GM21825 (cell line): ENCODE data around the gene INSIG2.

Experiments
- ATAC-seq: cut with Tn5 transposase; IDR thresholded peaks from one replicate; pipeline ENCODE4 v1.9.1; 2021; ENCODE audit warnings: mild to moderate bottlenecking, moderate library complexity; ENCODE audit not compliant: unreplicated experiment

The INSIG2 gene

DNA sequence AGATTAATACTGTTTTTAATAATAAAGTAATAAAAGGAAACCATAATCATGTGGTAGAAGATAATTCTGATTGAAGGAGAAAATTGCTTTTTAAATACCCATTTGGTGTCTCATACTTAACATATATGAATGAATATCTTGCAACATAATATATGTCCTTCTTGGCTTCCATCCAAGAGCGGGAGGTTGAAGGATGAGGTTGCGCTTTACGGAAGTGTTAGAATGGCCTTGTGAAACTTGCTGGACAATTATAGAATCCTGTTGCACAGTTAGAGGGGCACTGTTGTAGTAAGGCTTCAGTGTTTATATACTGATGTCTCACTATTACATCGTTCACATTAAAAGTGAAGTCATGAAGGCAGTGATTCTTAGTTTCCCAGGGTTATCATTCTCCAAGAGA lies 9.4 kb downstream of the INSIG2 start:
- ATAC-seq: no peak

DNA sequence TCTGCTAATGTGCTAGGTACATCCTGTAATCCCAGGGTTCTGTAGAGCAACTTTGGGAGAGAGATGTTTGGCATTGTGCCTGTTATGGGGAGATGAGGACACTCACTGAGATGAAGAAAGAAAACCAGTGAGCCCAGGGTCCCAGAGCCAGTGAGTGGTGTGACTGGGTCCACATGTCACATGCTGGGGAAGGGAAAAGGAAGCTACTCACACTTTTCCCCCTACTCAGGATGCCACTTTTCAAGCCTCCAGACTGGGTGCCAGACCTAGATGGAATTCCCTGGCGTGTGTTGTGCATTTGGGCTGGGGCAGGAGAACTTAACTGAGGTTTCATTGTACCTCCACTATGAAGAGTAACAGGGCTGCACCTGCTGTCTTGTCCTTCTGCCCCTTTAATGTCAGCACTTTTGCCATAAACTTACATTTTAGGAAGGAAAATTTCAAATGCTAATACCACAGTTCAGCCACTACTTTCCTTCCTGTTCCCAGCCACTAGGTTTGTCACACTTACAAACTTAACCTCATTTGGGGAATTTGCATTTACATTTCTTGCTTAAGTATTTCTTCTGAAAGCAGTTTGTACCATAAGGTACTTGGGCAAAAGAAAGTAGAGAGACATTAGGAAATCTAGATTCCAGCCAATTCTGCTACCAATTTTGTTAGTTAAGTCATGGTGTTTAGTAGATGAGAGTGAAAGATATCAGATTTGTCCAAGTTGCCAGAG lies 10.2 kb downstream of the INSIG2 start:
- no peak for ATAC-seq

GRCh38 chr2:118102433-118103082 lies 14.3 kb downstream of the INSIG2 start:
- ATAC-seq: no peak

DNA sequence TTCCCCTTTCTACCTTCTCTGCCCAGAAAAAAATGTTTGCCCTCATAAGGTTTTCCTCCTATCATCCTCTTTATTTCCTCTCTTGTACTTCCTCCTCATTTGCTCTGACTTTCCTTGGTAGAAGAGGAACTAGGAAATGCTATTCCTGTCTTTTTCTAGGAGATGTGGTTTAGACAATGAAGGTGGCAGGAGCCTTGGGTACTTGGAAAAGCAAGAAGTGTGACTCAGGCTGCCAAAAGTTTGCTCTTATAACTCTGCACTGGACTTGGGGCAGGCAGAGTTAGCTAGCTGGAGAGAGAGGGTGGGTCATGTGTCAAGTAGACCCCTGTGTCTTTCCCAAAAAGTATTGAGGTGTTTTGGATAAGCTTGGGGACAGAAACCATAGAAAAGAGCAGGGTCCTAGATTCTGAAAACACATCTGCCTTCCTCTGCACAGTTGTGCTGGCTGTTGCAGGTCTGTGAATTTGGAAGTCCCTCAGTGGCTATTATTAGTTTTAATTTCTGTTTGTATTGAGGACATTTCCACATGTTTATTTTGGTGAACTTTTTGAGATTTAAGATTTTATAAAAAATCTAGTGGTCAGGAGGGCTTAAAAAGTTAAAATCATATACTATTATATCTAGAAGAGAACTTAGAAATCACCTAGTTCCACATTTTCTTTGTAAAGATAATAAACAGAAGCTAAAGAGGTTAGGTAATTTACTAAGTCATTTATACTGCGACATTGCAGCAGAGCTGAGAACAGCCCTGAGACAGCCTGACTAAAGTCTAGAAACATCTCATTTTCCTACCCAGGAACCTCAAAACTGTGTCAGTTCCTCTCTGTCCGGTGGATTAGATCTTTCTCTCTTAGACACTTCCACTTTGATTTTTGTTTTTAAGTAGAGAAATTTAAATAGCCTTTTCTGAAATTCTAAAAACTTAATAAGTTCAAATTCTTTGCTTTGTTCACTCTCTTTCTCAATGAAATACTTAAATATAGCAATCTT lies 16.0 kb downstream of the INSIG2 start:
- ATAC-seq: peak; percentile 97

- no peak for ATAC-seq
Measured at GRCh38 chr2:118105497-118105896, 17.2 kb downstream of the INSIG2 start.

GRCh38 chr2:118106926-118107325 lies 18.7 kb downstream of the INSIG2 start:
- no peak for ATAC-seq

GRCh38 chr2:118110310-118110709 lies 22.0 kb downstream of the INSIG2 start:
- no peak for ATAC-seq

GRCh38 chr2:118110991-118111390 lies 22.7 kb downstream of the INSIG2 start:
- no peak for ATAC-seq

DNA sequence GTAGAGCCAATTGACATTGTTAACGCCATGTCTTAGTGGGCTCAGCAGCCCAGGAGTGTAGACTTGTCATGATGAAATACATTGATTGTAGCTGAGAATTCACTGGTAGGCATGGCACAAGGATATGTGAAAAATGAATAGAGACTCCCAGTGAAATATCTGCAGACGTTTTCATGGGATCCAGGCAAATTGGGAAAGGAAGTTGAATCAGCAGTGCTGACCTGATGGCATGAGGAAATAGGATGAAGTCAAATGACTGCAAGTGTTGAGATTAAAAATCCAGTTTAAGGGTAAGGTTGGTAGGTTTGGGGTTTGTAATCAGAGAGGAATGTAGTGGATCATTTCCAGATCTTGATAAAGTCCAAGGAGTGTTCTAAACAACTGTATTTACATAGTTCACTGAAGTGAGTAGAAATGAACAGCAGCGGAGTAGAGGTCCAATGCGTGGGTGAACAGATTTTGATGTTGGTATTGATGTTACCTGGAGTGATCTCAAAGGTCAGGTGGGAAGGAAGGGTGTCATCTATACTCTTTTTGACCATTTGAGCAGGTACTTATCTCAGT lies 24.6 kb downstream of the INSIG2 start:
- no peak for ATAC-seq

GRCh38 chr2:118114863-118115262 lies 26.6 kb downstream of the INSIG2 start:
- no peak for ATAC-seq

- no peak for ATAC-seq
Measured at GRCh38 chr2:118115761-118116160, 27.5 kb downstream of the INSIG2 start.

GRCh38 chr2:118118479-118118878 lies 30.2 kb downstream of the INSIG2 start:
- no peak for ATAC-seq

DNA sequence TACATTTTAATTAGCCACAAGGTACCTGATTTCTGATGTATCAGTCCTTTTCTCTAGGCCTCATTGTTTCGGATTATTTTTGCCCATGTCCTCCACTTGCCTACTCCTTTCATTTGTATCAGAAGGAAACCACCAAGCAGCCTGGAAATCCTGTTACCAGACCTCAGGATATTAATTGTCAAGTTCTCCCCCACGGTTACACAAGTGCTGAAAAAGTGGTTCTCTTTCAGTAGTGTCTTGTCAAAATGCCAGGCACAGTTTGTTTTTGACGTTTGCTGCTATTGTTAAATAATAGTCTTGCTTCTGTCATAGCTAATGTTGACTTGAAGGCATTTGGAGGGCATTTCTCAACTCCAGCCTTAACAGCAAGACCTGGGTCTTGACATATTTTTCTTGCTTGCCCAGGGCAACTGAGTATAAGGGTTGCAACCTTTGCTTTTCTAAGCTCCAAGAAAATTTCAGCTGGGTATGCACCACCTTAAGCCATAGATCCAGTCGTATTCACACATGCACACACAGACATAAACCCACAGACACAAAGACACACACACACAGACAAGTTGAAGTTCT lies 31.0 kb downstream of the INSIG2 start:
- no peak for ATAC-seq

DNA sequence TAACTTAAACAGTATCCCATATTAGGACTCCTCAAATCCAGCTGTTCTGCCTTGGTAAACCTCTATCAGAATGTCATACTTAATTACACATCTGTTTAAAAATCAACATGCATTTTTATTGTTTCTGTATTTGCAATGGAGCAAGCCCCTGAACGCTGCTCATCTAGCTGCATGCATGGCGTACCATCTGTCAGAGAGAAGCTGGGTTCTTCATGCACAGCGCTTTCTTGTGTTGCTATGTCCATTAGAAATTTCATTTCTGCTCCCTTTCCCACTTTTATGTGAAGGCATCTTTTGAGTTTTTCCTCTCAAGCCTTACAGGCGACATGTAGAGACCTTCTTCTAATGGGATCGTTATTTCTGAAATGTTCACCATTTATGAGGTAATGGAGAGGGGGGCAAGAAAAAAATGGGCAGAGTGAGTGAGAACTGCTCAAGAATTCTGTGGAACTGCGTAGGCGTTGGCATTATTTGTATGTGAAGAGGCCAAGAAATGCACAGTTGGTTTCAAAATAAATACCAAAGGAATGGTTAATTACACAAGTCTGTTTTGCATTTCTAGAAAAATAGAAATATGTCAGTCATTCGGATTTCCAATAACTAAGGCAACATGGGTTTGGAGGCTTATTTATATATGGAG lies 31.6 kb downstream of the INSIG2 start:
- no peak for ATAC-seq

DNA sequence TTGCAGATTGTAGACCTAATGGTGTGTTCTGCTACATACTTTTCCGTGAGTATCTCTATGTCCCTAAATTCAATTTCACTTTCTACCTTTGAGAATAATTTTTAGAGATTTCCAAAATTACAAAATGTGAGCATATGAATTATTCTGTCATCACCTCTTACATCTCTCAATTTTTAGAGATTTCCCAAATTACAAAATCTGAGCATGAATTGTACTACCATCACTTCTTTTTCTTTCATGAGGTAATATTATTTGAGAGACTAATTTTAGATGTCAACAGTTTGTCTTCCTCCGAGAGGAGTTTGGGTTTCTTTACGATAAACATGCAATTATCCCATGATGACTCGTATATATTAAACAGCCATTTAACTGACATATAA lies 32.1 kb downstream of the INSIG2 start:
- no peak for ATAC-seq

- ATAC-seq: no peak
Measured at GRCh38 chr2:118121101-118121500, 32.8 kb downstream of the INSIG2 start.

DNA sequence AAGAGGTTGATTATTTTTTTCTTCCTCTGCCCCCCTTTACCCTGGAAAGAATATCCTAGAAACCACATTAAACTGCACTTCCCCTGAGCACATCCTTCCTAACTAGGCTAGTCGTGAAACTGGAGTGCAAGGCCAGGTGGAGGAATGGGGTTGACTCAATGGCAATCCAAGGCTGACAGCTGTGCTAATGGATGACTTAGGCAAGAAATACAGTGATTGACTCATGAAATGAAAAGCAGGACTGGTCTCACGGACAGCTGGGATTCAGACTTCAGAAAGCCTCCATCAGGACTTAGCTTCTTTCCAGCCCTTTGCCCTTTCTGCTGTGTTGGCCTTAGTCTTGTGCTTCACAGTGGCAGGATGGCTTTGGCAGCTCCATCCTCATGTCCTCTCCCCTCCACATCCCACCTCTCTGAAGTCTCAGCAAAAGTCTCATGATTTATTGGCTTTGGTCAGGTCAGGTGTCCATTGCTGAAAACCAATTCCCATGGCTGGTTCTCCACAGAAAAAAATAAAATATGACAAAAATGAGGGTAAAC lies 33.8 kb downstream of the INSIG2 start:
- ATAC-seq: no peak

DNA sequence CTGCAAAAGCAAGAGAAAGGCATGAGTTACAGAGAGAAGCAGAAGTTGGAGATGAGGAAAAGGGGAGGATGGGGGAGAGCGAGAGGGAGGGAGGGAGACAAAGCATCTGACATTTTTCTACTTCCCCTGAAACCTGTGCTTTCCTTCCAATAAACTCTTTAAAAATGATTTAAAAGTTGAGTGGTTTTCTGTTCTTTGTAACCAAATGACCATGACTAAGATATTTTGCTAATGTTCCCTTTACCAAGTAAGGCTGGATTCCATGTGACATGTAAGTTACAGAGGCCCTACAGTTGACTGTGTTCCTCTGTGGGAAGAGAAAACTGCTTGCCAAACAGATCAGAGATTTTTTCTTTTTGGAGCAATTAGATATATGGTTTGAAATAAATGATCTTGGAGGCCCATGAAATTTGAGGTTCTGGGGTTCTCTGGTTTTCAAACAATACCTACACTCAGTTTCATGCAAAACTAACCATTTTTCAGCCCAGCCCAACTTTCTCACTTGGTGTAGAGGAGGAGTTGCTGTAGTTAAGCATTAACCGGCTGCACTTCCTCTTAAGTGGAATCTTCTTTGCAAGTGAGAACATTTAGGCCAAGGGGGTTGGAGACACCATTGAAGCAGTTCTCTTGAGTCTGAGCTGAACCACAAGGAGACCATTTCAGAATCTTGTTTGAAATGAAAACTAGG lies 34.5 kb downstream of the INSIG2 start:
- ATAC-seq: peak; percentile 92

- ATAC-seq: no peak
Measured at GRCh38 chr2:118123561-118124232, 35.4 kb downstream of the INSIG2 start.
